ENCODE measurements around the gene KIAA0408.

- TF ChIP-seq ZNF155 (tag by site-specific recombination; IDR thresholded peaks at IDR 0.05), result no peak
- TF ChIP-seq ZNF530 (tag by site-specific recombination; IDR thresholded peaks at IDR 0.05; ENCODE audit: low read depth), result no peak
- no peak for TF ChIP-seq TCF7L2 (IDR thresholded peaks at IDR 0.05; ENCODE audit: borderline replicate concordance, low read depth, low read length)
- TF ChIP-seq CTCF (tag by site-specific recombination; IDR thresholded peaks at IDR 0.05), result no peak
- no peak for TF ChIP-seq ZNF138 (tag by site-specific recombination; IDR thresholded peaks at IDR 0.05; ENCODE audit: borderline replicate concordance)
- no peak for TF ChIP-seq SETDB1 (IDR thresholded peaks at IDR 0.05; ENCODE audit: insufficient read length, low read length)
- TF ChIP-seq ZNF404 (tag by site-specific recombination; IDR thresholded peaks at IDR 0.05), result no peak
Measured at GRCh38 chr6:127503022-127503421, 43.8 kb upstream of the KIAA0408 start.
